Suprapubic skin (tissue), 4 donors: ENCODE measurements around the gene CASQ2.

ENCODE experiments used
- POLR2A ChIP-seq, 2 donors: fragments of 450-650 bp; IDR thresholded peaks; one replicate each; pipeline ENCODE4 v1.6.1; 2017; ENCODE audit warnings: antibody characterized with exemption in 2 of 2, mild to moderate bottlenecking in 2 of 2, moderate library complexity in 2 of 2
- POLR2AphosphoS5 ChIP-seq, 3 donors: sonication (generic); formaldehyde crosslinking; IDR thresholded peaks; one replicate each; pipeline ENCODE4 v1.6.1; 2017; ENCODE audit warnings: antibody characterized with exemption in 3 of 3
- TF ChIP-seq, protein P1 (sequence below), 2 donors: fragments of 200-600 bp in 1 of 2; fragments of 450-650 bp in 1 of 2; sonication (generic) in 1 of 2; IDR thresholded peaks; one replicate each; pipeline ENCODE4 v1.5.1; 2016 to 2019; ENCODE audit warnings: antibody characterized with exemption in 2 of 2, mild to moderate bottlenecking in 1 of 2, moderate library complexity in 1 of 2

DNA sequence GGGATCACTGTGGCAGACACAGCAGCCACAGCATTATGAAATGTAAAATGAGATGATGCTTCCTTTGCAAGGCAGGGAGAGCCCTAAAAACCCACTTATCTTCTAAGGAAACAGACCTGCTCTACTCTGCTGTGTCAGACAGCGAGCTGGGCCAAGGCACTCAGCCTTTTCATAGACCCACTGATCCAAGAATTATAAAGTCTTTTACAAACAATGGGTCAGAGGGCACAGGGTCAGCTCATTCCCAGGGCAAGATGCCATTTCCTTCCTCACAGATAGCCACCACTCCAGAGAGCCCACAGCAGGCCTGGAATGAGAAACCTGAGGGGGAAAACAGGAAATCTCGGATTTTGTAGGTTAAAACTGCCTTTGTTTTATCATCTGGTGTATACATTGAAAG lies 42.9 kb downstream of the CASQ2 start:
- TF ChIP-seq, protein P1, sequence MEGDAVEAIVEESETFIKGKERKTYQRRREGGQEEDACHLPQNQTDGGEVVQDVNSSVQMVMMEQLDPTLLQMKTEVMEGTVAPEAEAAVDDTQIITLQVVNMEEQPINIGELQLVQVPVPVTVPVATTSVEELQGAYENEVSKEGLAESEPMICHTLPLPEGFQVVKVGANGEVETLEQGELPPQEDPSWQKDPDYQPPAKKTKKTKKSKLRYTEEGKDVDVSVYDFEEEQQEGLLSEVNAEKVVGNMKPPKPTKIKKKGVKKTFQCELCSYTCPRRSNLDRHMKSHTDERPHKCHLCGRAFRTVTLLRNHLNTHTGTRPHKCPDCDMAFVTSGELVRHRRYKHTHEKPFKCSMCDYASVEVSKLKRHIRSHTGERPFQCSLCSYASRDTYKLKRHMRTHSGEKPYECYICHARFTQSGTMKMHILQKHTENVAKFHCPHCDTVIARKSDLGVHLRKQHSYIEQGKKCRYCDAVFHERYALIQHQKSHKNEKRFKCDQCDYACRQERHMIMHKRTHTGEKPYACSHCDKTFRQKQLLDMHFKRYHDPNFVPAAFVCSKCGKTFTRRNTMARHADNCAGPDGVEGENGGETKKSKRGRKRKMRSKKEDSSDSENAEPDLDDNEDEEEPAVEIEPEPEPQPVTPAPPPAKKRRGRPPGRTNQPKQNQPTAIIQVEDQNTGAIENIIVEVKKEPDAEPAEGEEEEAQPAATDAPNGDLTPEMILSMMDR (IDR thresholded peaks at IDR 0.05), result no peak
- TF ChIP-seq POLR2A (IDR thresholded peaks at IDR 0.05) (no peak), POLR2AphosphoS5 (IDR thresholded peaks at IDR 0.05) (no peak)
